H1 (cell line): ENCODE data around the gene CCDC33. TPM values are rescaled to one million over a fixed set of nuclear protein-coding genes. Genes with fewer than 3 reads are reported as not detected.

Experiments used
- GTF2F1 ChIP-seq: IDR thresholded peaks from 2 replicates; pipeline ENCODE4 v1.6.1; 2012; ENCODE audit warnings: low read depth, low read length, improper control_type of control experiment, borderline replicate concordance
- KDM5A ChIP-seq: fragments of 200-600 bp; IDR thresholded peaks from 2 replicates; pipeline ENCODE4 v1.7.1; 2012; ENCODE audit warnings: mild to moderate bottlenecking, low read length, inconsistent platforms, mixed read lengths
- PHF8 ChIP-seq: fragments of 200-600 bp; sonication (generic); conservative IDR thresholded peaks from 2 replicates; pipeline ENCODE4 v1.7.1; 2012; ENCODE audit warnings: low read depth, mild to moderate bottlenecking, inconsistent platforms, low read length, moderate library complexity
- POLR2AphosphoS5 ChIP-seq: IDR thresholded peaks from 2 replicates; pipeline ENCODE4 v1.6.1; 2011; ENCODE audit warnings: low read depth, low read length
- SP2 ChIP-seq: IDR thresholded peaks from 2 replicates; pipeline ENCODE4 v1.6.1; 2012; ENCODE audit warnings: mild to moderate bottlenecking, low read length, inconsistent platforms
- SUZ12 ChIP-seq: fragments of 200-600 bp; sonication (generic); IDR thresholded peaks from 2 replicates; pipeline ENCODE4 v1.6.1; 2012; ENCODE audit warnings: mild to moderate bottlenecking, inconsistent platforms, low read length, moderate library complexity, mixed read lengths
- polyA plus RNA-seq, 7 experiments: library from polyadenylated mRNA; depleted of rRNA in 3 of 7; stranded (reverse) in 5 of 7; unstranded in 2 of 7; fragments of >200 nt in 5 of 7; fragments of 200-250 nt in 2 of 7; gene quantifications; 1 replicate in 5 of 7; 2 replicates in 1 of 7; 4 replicates in 1 of 7; pipeline versions ENCODE4 v1.2.1 to v1.2.3, GENCODE V29; 2011 to 2013; ENCODE audit warnings: missing spikeins in 2 of 7, mixed read lengths in 2 of 7
- total RNA-seq: library from RNA; stranded (reverse); fragmentation: NEBNext Ultra II Directional; extraction: Animal tissue kit (Norgen Biotek cat#: 25700); gene quantifications from 2 replicates; pipeline ENCODE4 v1.2.1, GENCODE V29; 2021
- TF ChIP-seq, protein P1 (sequence below): fragments of 300-600 bp; sonication (generic); IDR thresholded peaks from 2 replicates; pipeline ENCODE4 v1.7.1; 2012; ENCODE audit warnings: low read length, moderate library complexity, mild to moderate bottlenecking, inconsistent platforms; ENCODE audit not compliant: insufficient replicate concordance
- TF ChIP-seq, protein P2 (sequence below), 3 experiments: IDR thresholded peaks; 1 replicate in 2 of 3; 2 replicates in 1 of 3; pipeline versions ENCODE4 v1.5.1 to v1.6.1; 2011; ENCODE audit warnings: low read length in 3 of 3, mild to moderate bottlenecking in 3 of 3, inconsistent platforms in 2 of 3, low read depth in 1 of 3, moderate library complexity in 1 of 3; ENCODE audit not compliant: insufficient read depth in 1 of 3; ENCODE audit errors: control extremely low read depth in 1 of 3

Gene CCDC33
- total and polyA plus RNA-seq, 2 of the 8 experiments (the other 6 are each of a cell fraction or from before 2014, with no cell fraction given): 2.0 to 2.7 TPM

DNA sequence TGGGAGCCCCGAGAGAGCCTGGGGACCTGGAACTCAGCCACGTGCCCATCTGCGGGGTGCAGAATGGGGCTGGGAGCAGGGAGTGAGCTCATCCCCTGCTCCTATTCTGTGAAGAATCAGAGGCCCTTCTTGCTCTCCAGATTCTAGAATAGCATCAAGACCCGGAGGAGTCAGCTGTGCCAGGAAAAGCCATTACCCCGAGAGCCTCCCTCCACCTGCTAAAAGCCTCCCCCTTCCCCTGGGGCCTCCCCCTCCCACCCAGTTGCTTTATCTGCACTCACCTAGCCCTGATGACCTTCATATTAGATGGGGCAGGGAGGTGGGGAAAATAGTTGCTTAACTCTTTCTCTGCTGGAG is 23.1 kb downstream of the CCDC33 start (continued):
- TF ChIP-seq, protein P1, sequence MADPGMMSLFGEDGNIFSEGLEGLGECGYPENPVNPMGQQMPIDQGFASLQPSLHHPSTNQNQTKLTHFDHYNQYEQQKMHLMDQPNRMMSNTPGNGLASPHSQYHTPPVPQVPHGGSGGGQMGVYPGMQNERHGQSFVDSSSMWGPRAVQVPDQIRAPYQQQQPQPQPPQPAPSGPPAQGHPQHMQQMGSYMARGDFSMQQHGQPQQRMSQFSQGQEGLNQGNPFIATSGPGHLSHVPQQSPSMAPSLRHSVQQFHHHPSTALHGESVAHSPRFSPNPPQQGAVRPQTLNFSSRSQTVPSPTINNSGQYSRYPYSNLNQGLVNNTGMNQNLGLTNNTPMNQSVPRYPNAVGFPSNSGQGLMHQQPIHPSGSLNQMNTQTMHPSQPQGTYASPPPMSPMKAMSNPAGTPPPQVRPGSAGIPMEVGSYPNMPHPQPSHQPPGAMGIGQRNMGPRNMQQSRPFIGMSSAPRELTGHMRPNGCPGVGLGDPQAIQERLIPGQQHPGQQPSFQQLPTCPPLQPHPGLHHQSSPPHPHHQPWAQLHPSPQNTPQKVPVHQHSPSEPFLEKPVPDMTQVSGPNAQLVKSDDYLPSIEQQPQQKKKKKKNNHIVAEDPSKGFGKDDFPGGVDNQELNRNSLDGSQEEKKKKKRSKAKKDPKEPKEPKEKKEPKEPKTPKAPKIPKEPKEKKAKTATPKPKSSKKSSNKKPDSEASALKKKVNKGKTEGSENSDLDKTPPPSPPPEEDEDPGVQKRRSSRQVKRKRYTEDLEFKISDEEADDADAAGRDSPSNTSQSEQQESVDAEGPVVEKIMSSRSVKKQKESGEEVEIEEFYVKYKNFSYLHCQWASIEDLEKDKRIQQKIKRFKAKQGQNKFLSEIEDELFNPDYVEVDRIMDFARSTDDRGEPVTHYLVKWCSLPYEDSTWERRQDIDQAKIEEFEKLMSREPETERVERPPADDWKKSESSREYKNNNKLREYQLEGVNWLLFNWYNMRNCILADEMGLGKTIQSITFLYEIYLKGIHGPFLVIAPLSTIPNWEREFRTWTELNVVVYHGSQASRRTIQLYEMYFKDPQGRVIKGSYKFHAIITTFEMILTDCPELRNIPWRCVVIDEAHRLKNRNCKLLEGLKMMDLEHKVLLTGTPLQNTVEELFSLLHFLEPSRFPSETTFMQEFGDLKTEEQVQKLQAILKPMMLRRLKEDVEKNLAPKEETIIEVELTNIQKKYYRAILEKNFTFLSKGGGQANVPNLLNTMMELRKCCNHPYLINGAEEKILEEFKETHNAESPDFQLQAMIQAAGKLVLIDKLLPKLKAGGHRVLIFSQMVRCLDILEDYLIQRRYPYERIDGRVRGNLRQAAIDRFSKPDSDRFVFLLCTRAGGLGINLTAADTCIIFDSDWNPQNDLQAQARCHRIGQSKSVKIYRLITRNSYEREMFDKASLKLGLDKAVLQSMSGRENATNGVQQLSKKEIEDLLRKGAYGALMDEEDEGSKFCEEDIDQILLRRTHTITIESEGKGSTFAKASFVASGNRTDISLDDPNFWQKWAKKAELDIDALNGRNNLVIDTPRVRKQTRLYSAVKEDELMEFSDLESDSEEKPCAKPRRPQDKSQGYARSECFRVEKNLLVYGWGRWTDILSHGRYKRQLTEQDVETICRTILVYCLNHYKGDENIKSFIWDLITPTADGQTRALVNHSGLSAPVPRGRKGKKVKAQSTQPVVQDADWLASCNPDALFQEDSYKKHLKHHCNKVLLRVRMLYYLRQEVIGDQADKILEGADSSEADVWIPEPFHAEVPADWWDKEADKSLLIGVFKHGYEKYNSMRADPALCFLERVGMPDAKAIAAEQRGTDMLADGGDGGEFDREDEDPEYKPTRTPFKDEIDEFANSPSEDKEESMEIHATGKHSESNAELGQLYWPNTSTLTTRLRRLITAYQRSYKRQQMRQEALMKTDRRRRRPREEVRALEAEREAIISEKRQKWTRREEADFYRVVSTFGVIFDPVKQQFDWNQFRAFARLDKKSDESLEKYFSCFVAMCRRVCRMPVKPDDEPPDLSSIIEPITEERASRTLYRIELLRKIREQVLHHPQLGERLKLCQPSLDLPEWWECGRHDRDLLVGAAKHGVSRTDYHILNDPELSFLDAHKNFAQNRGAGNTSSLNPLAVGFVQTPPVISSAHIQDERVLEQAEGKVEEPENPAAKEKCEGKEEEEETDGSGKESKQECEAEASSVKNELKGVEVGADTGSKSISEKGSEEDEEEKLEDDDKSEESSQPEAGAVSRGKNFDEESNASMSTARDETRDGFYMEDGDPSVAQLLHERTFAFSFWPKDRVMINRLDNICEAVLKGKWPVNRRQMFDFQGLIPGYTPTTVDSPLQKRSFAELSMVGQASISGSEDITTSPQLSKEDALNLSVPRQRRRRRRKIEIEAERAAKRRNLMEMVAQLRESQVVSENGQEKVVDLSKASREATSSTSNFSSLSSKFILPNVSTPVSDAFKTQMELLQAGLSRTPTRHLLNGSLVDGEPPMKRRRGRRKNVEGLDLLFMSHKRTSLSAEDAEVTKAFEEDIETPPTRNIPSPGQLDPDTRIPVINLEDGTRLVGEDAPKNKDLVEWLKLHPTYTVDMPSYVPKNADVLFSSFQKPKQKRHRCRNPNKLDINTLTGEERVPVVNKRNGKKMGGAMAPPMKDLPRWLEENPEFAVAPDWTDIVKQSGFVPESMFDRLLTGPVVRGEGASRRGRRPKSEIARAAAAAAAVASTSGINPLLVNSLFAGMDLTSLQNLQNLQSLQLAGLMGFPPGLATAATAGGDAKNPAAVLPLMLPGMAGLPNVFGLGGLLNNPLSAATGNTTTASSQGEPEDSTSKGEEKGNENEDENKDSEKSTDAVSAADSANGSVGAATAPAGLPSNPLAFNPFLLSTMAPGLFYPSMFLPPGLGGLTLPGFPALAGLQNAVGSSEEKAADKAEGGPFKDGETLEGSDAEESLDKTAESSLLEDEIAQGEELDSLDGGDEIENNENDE: no peak
- TF ChIP-seq POLR2AphosphoS5: no peak
- TF ChIP-seq, protein P2, sequence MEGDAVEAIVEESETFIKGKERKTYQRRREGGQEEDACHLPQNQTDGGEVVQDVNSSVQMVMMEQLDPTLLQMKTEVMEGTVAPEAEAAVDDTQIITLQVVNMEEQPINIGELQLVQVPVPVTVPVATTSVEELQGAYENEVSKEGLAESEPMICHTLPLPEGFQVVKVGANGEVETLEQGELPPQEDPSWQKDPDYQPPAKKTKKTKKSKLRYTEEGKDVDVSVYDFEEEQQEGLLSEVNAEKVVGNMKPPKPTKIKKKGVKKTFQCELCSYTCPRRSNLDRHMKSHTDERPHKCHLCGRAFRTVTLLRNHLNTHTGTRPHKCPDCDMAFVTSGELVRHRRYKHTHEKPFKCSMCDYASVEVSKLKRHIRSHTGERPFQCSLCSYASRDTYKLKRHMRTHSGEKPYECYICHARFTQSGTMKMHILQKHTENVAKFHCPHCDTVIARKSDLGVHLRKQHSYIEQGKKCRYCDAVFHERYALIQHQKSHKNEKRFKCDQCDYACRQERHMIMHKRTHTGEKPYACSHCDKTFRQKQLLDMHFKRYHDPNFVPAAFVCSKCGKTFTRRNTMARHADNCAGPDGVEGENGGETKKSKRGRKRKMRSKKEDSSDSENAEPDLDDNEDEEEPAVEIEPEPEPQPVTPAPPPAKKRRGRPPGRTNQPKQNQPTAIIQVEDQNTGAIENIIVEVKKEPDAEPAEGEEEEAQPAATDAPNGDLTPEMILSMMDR (IDR thresholded peaks at IDR 0.05; ENCODE audit: control extremely low read depth in 1 of 3, insufficient read depth in 1 of 3, low read depth in 1 of 3, low read length in 3 of 3): no peak
- TF ChIP-seq SP2: no peak
- no peak for TF ChIP-seq KDM5A
- TF ChIP-seq SUZ12: no peak
- no peak for TF ChIP-seq GTF2F1
- no peak for TF ChIP-seq PHF8
